ENCODE data around the gene PLA2G4F.

Gene PLA2G4F

GRCh38 chr15:42185801-42186200 lies 29.4 kb upstream of the PLA2G4F start:
- no peak for TF ChIP-seq CTCF (IDR thresholded peaks at IDR 0.05; ENCODE audit: borderline replicate concordance, extremely low read depth, low read length, poor library complexity, severe bottlenecking)
- no peak for TF ChIP-seq EZH2 (IDR thresholded peaks at IDR 0.05; ENCODE audit: borderline replicate concordance, low read depth, low read length, severe bottlenecking)
- Histone ChIP-seq H3K4me1 (ENCODE audit: insufficient read depth, low read length) (no peaks in the 10 kb centered on the region; the same call in 1 of the 2 replicates), H2AFZ (ENCODE audit: low read depth, low read length) (no peak overlapping the region), H4K20me1 (ENCODE audit: insufficient read depth, low read length) (no peaks in the 10 kb centered on the region), H3K79me2 (ENCODE audit: insufficient read depth, low read length) (no peaks in the 10 kb centered on the region), H3K9me3 (ENCODE audit: insufficient read depth, low read length, severe bottlenecking) (no peaks in the 10 kb centered on the region), H3K9ac (ENCODE audit: low read depth, low read length) (no peak overlapping the region), H3K27ac (ENCODE audit: low read length) (no peak overlapping the region), H3K4me2 (ENCODE audit: insufficient read depth, low read length) (no peak overlapping the region), H3K4me3 (ENCODE audit: low read depth in 1 of 2, low read length in 2 of 2) (no peak overlapping the region), H3K27me3 (ENCODE audit: insufficient read depth, low read length, poor library complexity) (no peaks in the 10 kb centered on the region), H3K36me3 (ENCODE audit: insufficient read depth, low read length) (peaks cover 72% of the 10 kb centered on the region)
- DNase-seq (no peak), ATAC-seq (ENCODE audit: insufficient read depth, low read depth) (no peak)

GRCh38 chr15:42184736-42185135 lies 28.3 kb upstream of the PLA2G4F start:
- ATAC-seq (ENCODE audit: insufficient read depth, low read depth), result no peak
- no peak overlapping the region for H3K4me3 ChIP-seq (ENCODE audit: low read depth in 1 of 2, low read length in 2 of 2)
- TF ChIP-seq EZH2 (IDR thresholded peaks at IDR 0.05; ENCODE audit: borderline replicate concordance, low read depth, low read length, severe bottlenecking) (no peak), CTCF (IDR thresholded peaks at IDR 0.05; ENCODE audit: borderline replicate concordance, extremely low read depth, low read length, poor library complexity, severe bottlenecking) (no peak)
- H3K4me2 ChIP-seq (ENCODE audit: insufficient read depth, low read length), result no peak overlapping the region
- no peak for DNase-seq
- no peaks in the 10 kb centered on the region for H3K27me3 ChIP-seq (ENCODE audit: insufficient read depth, low read length, poor library complexity)
- no peak overlapping the region for H2AFZ ChIP-seq (ENCODE audit: low read depth, low read length)
- H3K79me2 ChIP-seq (ENCODE audit: insufficient read depth, low read length), result no peaks in the 10 kb centered on the region
- H3K36me3 ChIP-seq (ENCODE audit: insufficient read depth, low read length), result peaks cover 68% of the 10 kb centered on the region
- H3K27ac ChIP-seq (ENCODE audit: low read length), result no peak overlapping the region
- no peak overlapping the region for H3K9ac ChIP-seq (ENCODE audit: low read depth, low read length)
- no peaks in the 10 kb centered on the region for H3K4me1 ChIP-seq (ENCODE audit: insufficient read depth, low read length)
- no peaks in the 10 kb centered on the region for H3K9me3 ChIP-seq (ENCODE audit: insufficient read depth, low read length, severe bottlenecking)
- H4K20me1 ChIP-seq (ENCODE audit: insufficient read depth, low read length), result no peaks in the 10 kb centered on the region

- Histone ChIP-seq H4K20me1 (ENCODE audit: insufficient read depth, low read length) (no peaks in the 10 kb centered on the region), H3K27me3 (ENCODE audit: insufficient read depth, low read length, poor library complexity) (no peaks in the 10 kb centered on the region), H3K4me1 (ENCODE audit: insufficient read depth, low read length) (no peaks in the 10 kb centered on the region), H3K27ac (ENCODE audit: low read length) (no peak overlapping the region), H2AFZ (ENCODE audit: low read depth, low read length) (no peak overlapping the region), H3K4me3 (ENCODE audit: low read depth in 1 of 2, low read length in 2 of 2) (no peak overlapping the region), H3K36me3 (ENCODE audit: insufficient read depth, low read length) (peaks cover 70% of the 10 kb centered on the region), H3K79me2 (ENCODE audit: insufficient read depth, low read length) (no peaks in the 10 kb centered on the region), H3K4me2 (ENCODE audit: insufficient read depth, low read length) (no peak overlapping the region), H3K9ac (ENCODE audit: low read depth, low read length) (no peak overlapping the region), H3K9me3 (ENCODE audit: insufficient read depth, low read length, severe bottlenecking) (no peaks in the 10 kb centered on the region)
- no peak for ATAC-seq (ENCODE audit: insufficient read depth, low read depth)
- DNase-seq, result no peak
- TF ChIP-seq CTCF (IDR thresholded peaks at IDR 0.05; ENCODE audit: borderline replicate concordance, extremely low read depth, low read length, poor library complexity, severe bottlenecking), result no peak
- TF ChIP-seq EZH2 (IDR thresholded peaks at IDR 0.05; ENCODE audit: borderline replicate concordance, low read depth, low read length, severe bottlenecking), result no peak
Observed at GRCh38 chr15:42184296-42184695, 27.9 kb upstream of the PLA2G4F start.

- H3K36me3 ChIP-seq (ENCODE audit: insufficient read depth, low read length), result peaks cover 68% of the 10 kb centered on the region
- TF ChIP-seq CTCF (IDR thresholded peaks at IDR 0.05; ENCODE audit: borderline replicate concordance, extremely low read depth, low read length, poor library complexity, severe bottlenecking) (no peak), EZH2 (IDR thresholded peaks at IDR 0.05; ENCODE audit: borderline replicate concordance, low read depth, low read length, severe bottlenecking) (no peak)
Observed at GRCh38 chr15:42182961-42183360, 26.5 kb upstream of the PLA2G4F start.

More at GRCh38 chr15:42182961-42183360, 26.5 kb upstream of the PLA2G4F start:
- Histone ChIP-seq H3K9ac (ENCODE audit: low read depth, low read length) (no peak overlapping the region), H3K27ac (ENCODE audit: low read length) (no peak overlapping the region), H3K4me1 (ENCODE audit: insufficient read depth, low read length) (no peaks in the 10 kb centered on the region), H3K27me3 (ENCODE audit: insufficient read depth, low read length, poor library complexity) (no peaks in the 10 kb centered on the region), H3K79me2 (ENCODE audit: insufficient read depth, low read length) (no peaks in the 10 kb centered on the region), H4K20me1 (ENCODE audit: insufficient read depth, low read length) (no peaks in the 10 kb centered on the region), H2AFZ (ENCODE audit: low read depth, low read length) (no peak overlapping the region), H3K4me3 (ENCODE audit: low read depth in 1 of 2, low read length in 2 of 2) (no peak overlapping the region), H3K4me2 (ENCODE audit: insufficient read depth, low read length) (no peak overlapping the region), H3K9me3 (ENCODE audit: insufficient read depth, low read length, severe bottlenecking) (no peaks in the 10 kb centered on the region)
- ATAC-seq (ENCODE audit: insufficient read depth, low read depth), result no peak
- no peak for DNase-seq

Measured in DND-41 (cell line).